WI38 (cell line): Measurements from ENCODE around the gene SMG1.

Source experiments
- H3K4me3 ChIP-seq: 2 replicates; pipeline ENCODE4 v1.5.1; 2011; ENCODE audit warnings: low read depth, mild to moderate bottlenecking, control low read depth, low read length
- TF ChIP-seq, protein P1 (sequence below): IDR thresholded peaks from 2 replicates; pipeline ENCODE4 v1.5.1; 2012; ENCODE audit warnings: low read depth, mild to moderate bottlenecking, control low read depth, low read length

The SMG1 gene

DNA sequence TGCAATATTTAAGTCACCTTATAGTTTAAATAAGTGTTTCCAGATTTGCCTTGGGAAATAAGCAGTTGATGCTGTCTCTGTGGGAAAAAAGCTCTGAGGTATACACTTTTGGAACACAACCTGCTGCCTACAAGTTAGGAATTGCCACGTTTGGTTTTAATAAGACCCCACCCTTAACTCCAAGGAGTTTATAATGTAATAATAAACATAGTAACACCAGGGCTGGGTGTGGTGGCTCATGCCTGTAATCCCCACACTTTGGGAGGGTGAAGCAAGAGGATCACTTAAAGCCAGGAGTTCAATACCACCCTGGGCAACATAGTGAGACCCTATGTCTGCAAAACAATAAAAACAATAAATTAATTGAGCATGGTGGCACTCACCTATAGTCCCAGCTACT lies 15.9 kb upstream of the SMG1 start:
- H3K4me3 ChIP-seq = no peak overlapping the region
- TF ChIP-seq, protein P1, sequence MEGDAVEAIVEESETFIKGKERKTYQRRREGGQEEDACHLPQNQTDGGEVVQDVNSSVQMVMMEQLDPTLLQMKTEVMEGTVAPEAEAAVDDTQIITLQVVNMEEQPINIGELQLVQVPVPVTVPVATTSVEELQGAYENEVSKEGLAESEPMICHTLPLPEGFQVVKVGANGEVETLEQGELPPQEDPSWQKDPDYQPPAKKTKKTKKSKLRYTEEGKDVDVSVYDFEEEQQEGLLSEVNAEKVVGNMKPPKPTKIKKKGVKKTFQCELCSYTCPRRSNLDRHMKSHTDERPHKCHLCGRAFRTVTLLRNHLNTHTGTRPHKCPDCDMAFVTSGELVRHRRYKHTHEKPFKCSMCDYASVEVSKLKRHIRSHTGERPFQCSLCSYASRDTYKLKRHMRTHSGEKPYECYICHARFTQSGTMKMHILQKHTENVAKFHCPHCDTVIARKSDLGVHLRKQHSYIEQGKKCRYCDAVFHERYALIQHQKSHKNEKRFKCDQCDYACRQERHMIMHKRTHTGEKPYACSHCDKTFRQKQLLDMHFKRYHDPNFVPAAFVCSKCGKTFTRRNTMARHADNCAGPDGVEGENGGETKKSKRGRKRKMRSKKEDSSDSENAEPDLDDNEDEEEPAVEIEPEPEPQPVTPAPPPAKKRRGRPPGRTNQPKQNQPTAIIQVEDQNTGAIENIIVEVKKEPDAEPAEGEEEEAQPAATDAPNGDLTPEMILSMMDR = no peak

DNA sequence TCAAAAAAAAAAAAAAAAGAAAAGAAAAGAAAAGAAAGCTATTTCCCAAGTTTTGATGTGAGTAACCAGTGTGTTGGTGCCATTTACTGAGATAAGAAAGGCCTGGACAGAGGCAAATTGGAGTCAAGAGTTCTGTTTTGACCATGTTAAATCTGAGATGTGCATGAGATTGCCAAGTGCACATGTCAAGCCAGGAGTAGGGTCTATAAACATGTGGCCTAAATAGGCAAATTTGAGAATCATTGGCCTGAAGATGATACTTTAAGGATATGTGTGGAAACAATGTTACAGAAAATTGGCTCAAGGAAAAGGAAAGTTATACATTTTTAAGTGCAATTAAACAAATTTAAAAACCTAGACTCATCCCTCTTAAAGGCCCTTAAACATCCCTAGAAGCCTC lies 15.3 kb upstream of the SMG1 start:
- TF ChIP-seq, protein P1 = no peak
- no peak overlapping the region for H3K4me3 ChIP-seq

DNA sequence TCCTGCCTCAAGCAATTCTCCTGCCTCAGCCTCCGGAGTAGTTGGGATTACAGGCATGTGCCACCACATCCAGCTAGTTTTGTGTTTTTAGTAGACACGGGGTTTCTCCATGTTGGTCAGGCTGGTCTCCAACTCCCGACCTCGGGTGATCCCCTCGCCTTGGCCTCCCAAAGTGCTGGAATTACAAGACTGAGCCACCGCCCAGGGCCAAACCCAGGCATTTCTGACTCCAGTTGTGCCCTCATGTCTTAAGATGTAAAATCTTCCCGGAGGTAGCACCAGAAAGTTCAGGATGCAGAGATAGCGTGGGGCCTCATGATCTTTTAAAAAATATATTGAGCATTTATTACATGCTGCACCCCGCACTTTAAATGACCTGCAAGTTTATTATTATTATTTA lies 12.8 kb upstream of the SMG1 start:
- H3K4me3 ChIP-seq = no peak overlapping the region
- TF ChIP-seq, protein P1 = no peak

DNA sequence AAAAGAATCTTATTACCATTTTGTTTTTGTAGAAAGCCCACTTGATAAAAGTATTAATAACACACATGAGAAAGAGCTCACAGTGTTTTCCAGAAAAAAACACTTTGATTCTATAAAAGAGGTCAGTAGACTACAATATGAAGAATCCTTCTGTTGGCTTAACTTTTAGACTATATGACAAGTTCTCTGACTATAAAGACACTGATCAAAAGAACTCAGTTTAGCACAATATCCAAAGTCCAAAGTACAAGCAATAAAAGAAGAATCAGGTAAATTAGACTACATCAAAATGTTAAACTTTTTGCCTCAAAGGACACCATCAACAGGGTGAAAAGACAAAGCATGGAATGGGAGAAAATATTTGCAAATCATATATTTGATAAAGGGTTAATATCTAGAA lies 11.2 kb upstream of the SMG1 start:
- H3K4me3 ChIP-seq = no peak overlapping the region
- TF ChIP-seq, protein P1 = no peak

DNA sequence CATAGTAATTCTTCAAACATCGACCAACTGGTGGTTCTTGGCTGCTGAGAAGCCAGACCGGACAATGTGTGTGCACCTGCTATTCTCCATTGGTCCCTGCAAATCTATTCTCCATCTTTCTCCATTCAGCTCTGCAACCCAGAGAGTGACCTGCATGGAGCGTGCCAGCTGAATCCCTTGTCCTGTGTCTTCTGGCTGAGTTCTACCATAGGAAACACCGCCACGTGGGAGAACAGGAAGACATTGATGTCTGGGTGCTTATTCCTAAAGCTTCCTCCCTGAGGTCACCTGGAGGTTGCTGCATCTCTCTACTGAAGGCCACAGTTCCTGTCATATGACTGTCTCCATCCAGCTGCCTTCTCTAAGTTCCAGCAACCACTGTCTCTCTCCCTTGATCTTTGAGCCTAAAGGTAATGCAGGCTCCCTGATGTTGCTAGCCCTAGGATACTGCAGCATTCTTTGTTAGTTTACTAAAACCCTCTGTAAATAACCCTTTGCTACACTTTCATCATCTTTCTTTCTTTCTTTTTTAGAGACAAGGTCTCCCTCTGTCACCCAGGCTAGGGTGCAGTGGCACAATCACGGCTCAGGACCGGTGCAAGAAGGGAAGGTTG lies 10.6 kb upstream of the SMG1 start:
- TF ChIP-seq, protein P1 = no peak
- H3K4me3 ChIP-seq = no peak overlapping the region

DNA sequence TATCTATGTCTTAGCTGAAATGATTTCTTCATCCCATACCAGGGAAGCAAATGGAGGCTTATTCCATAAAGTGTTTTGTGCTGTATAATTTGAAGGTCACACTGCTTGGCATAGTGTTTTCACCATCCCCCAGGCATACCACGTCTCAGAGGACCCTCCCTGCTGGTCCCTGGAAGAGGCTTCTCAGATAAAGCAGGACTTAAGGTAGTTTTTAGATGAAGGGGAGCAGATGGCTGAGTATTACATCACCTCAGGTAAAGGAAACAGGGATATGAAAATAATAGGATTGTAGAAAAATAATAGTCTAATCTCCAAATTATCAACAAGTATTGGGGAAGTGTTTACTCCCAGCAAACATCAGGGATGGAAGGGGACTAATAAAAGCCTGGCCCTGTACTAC lies 7.3 kb upstream of the SMG1 start:
- H3K4me3 ChIP-seq = no peak overlapping the region
- TF ChIP-seq, protein P1 = no peak

DNA sequence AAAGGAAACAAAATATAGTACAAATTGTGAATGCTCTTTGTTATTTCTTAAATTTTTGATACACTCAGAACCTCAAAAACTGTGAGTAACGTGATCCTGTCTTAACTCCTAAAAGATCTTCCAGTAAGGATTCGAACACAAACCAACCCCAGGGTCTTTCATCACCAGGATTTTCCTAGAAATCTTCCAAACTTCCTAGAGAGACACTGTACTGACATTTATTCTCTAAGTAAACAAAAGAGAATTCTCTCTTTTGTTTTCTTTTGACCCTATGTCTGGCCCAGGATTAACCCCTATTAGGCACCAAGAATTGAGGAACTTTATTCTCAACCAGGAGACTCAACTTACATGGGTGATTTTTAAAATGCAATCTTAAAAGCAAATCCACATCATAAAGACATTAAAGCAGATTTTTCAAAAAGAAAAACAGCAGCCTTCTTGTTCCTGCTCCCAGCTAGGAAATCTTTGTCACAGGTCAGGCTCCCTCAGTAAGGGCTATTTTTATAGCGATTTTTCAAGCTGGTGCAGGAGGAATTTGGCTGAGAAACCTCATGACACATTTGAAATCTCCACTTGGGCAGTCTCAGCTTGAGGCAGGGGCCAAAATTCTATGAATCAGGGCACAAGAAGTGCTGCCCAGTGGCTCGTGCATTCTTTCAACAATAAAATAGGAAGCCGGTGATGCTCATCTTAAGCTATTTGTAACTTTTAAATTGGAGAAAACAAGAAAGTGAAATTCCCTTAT lies 6.2 kb upstream of the SMG1 start:
- TF ChIP-seq, protein P1 = no peak
- no peak overlapping the region for H3K4me3 ChIP-seq
